Measurements from ENCODE around the gene HTT. TPM values are rescaled to one million over a fixed set of nuclear protein-coding genes. Genes with fewer than 3 reads are reported as not detected.

The HTT gene
- total RNA-seq, 3 donors from 2014 or later = 50.5 to 59.3 (median 51.5) TPM

DNA sequence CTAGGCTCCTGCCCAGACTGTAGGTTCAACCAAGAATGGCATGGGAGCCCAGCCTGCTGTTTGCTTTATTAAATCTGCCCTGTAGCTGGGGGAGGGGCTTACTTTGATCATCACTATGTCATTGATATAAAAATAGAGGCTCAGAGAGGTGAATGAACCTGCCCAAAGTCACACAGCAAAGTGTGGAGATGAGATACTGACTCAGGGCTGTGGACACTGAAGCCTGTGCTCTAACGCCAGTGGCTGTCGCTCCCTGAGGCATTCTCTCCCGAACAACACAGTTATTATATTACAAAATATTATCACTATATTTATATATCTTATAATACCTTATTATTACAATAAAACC is 178.0 kb downstream of the HTT start:
- Mint-ChIP-seq H3K9me3 (no peaks in the 10 kb centered on the region), H3K4me1 (ENCODE audit: low read depth) (no peaks in the 10 kb centered on the region), H3K4me3 (no peak overlapping the region), H3K36me3 (ENCODE audit: insufficient read depth) (no peaks in the 10 kb centered on the region), H3K27me3 (ENCODE audit: low read depth) (no peaks in the 10 kb centered on the region)
- DNase-seq = no peak
- ATAC-seq = no peak

- no peak overlapping the region for H3K4me3 Mint-ChIP-seq
- ATAC-seq (no peak), DNase-seq (peak; percentile 2)
- H3K9me3 Mint-ChIP-seq = no peaks in the 10 kb centered on the region
- H3K4me1 Mint-ChIP-seq (ENCODE audit: low read depth) = no peaks in the 10 kb centered on the region
- H3K27me3 Mint-ChIP-seq (ENCODE audit: low read depth) = no peaks in the 10 kb centered on the region
- H3K36me3 Mint-ChIP-seq (ENCODE audit: insufficient read depth) = no peaks in the 10 kb centered on the region
Observed at GRCh38 chr4:3252831-3253641, 178.6 kb downstream of the HTT start.

DNA sequence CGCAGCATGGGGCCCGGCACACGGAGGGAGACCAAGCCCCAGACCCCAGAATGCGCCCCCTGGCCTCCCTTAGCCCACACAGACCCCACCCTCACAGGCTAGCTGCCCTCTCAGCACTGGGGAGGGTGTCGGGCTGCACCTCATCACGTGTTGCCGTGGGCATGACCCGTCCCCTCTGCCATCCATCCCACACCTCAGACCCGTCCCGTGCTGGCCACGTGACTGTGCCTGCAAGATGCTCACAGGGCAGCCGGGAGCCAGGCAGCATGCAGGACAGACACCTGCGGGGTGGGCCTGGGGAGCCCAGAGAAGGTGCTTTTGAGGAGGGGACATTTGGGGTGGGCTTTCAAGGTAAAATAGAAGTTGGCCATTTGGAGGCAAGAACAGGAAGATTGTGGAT is 179.3 kb downstream of the HTT start:
- no peaks in the 10 kb centered on the region for H3K27me3 Mint-ChIP-seq (ENCODE audit: low read depth)
- ATAC-seq = no peak
- H3K4me1 Mint-ChIP-seq (ENCODE audit: low read depth) = no peaks in the 10 kb centered on the region
- H3K4me3 Mint-ChIP-seq = no peak overlapping the region
- DNase-seq = peak; percentile 1
- H3K9me3 Mint-ChIP-seq = no peaks in the 10 kb centered on the region
- H3K36me3 Mint-ChIP-seq (ENCODE audit: insufficient read depth) = no peaks in the 10 kb centered on the region

DNA sequence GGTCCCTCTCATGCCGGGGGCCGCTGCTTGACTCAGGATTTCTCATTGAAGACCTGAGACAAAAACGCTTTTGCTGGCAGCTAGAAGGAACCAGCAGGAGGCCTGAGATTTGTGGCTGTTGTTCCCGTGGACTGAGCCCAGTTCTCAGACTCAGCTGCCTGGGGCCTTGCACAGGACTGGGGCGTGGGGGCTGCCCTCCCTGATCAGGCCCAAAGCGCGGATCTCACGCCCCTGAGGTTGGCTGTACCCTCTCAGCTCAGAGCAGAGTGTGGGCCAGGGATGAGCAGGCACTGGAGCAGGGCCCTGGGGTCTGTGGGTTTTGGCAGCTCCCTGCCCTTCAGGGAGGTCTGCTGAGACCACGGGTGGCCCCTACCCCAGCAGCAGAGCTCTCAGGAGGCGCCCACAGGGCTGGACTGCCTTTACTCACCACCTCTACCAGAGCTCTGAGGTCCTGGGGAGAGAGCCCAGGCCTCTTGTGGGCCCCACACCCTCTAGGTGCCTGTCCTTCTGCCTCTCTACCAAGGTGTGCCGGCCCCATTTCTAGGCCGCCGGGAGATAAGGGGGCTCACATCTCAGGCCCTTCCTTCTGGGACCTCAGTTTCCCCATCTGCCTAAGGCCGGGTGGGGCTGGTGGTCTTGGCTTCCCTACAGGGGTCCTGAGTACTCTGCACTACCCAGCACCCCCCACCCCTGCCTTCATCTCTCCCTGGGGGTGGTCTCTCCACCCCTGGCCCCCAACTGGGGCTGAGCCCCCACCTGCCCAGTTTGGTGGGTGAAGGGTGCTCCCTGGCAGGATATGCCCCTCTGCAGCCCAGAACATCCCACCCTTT is 180.0 kb downstream of the HTT start:
- Mint-ChIP-seq H3K4me3 (no peak overlapping the region), H3K36me3 (ENCODE audit: insufficient read depth) (no peaks in the 10 kb centered on the region), H3K4me1 (ENCODE audit: low read depth) (no peaks in the 10 kb centered on the region), H3K27me3 (ENCODE audit: low read depth) (no peaks in the 10 kb centered on the region), H3K9me3 (no peaks in the 10 kb centered on the region)
- ATAC-seq = no peak
- DNase-seq = peak; percentile 1

- Mint-ChIP-seq H3K36me3 (ENCODE audit: insufficient read depth) (no peaks in the 10 kb centered on the region), H3K4me3 (no peak overlapping the region), H3K27me3 (ENCODE audit: low read depth) (no peaks in the 10 kb centered on the region), H3K9me3 (no peaks in the 10 kb centered on the region), H3K4me1 (ENCODE audit: low read depth) (no peaks in the 10 kb centered on the region)
- DNase-seq = no peak
- ATAC-seq = no peak
Observed at GRCh38 chr4:3255611-3256186, 181.2 kb downstream of the HTT start.

DNA sequence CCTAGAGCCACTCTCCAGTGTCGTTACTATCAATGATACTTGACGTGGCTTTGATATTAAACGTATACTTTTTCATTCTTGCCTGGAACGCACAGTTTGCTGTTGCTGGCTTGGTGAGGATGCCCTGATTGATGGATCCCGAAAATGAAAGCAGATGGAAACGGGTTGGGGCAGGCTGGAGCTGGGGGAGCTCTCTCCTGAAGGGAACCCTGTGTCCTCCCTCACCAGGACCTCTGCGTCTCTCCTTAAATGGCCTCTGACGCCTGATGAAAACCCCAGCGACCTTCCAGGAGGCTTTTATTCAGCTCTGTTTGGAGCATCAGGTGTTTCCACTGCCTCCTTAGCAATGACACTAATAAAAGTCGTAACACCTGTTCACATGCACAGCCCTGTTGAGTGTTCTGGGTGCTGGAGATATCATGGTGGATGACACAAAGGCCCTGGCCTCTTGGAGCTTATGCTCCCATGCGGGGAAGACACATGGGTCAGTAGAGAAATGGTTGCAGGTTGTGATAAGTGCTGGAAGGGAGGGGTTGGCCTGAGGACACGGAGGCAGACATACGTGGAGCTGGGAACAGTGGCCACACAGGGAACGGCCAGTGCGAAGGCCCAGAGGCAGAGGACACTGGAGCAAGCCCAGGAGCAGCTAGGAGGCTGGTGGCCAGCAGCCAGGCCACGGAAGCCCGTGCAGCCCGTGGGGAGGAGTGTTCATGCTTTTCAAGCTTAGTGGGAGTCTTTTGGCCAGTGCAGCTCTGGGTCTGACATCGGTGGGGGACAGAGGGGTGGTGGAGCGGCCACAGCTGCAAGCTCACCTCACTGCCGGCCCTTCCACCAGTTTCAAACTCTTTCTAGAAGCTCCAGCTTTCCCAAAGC is 182.0 kb downstream of the HTT start:
- H3K9me3 Mint-ChIP-seq = no peaks in the 10 kb centered on the region
- no peak for DNase-seq
- H3K27me3 Mint-ChIP-seq (ENCODE audit: low read depth) = no peaks in the 10 kb centered on the region
- ATAC-seq = no peak
- H3K4me3 Mint-ChIP-seq = no peak overlapping the region
- no peaks in the 10 kb centered on the region for H3K36me3 Mint-ChIP-seq (ENCODE audit: insufficient read depth)
- no peaks in the 10 kb centered on the region for H3K4me1 Mint-ChIP-seq (ENCODE audit: low read depth)

GRCh38 chr4:3257103-3257555 is 182.6 kb downstream of the HTT start:
- H3K9me3 Mint-ChIP-seq = no peaks in the 10 kb centered on the region
- no peak overlapping the region for H3K4me3 Mint-ChIP-seq
- H3K4me1 Mint-ChIP-seq (ENCODE audit: low read depth) = no peaks in the 10 kb centered on the region
- H3K27me3 Mint-ChIP-seq (ENCODE audit: low read depth) = no peaks in the 10 kb centered on the region
- H3K36me3 Mint-ChIP-seq (ENCODE audit: insufficient read depth) = no peaks in the 10 kb centered on the region
- no peak for ATAC-seq
- DNase-seq = no peak

- ATAC-seq = no peak
- no peak for DNase-seq
- no peaks in the 10 kb centered on the region for H3K27me3 Mint-ChIP-seq (ENCODE audit: low read depth)
- H3K9me3 Mint-ChIP-seq = no peaks in the 10 kb centered on the region
- H3K4me3 Mint-ChIP-seq = no peak overlapping the region
- no peaks in the 10 kb centered on the region for H3K4me1 Mint-ChIP-seq (ENCODE audit: low read depth)
- no peaks in the 10 kb centered on the region for H3K36me3 Mint-ChIP-seq (ENCODE audit: insufficient read depth)
Observed at GRCh38 chr4:3257556-3258482, 183.3 kb downstream of the HTT start.

DNA sequence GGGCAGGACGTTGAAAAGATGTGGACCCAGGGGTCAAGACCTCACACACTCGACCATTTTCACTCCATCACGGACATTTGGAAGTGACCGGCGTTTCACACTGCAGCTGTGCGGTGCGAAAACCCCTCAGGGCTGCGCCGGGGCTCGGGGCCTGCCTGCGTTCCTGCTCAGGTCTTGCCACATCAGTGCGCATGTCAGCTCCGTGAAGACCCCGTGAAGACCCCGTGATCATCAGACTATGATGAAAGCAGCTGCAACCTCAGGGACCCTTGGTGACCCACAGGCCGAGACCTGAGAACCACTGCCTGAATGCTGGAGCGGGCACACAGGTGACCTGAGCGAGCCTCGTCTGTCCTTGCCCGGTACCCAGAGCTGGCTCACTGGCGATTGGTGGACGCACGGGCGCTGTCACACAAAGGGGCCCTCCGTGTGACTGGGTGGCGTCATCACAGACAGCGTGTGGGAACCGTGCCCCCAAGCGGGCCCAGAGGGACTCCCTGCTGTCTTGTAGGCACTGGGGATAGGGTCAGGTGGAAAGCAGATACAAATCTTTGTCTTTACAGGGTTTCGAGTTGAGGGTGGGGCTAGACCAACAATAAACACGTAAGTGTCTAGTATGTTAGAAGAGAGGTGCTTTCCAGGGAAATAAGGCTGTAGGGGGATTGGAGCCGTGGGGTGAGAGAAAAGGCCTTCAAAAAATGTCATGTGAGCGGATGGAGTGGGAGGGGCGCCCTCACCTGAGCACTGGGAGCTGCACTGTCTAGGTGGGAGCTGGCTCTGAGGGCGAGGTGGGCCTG is 187.1 kb downstream of the HTT start:
- no peak for ATAC-seq
- Mint-ChIP-seq H3K36me3 (ENCODE audit: insufficient read depth) (no peaks in the 10 kb centered on the region), H3K9me3 (no peaks in the 10 kb centered on the region), H3K4me1 (ENCODE audit: low read depth) (no peaks in the 10 kb centered on the region), H3K27me3 (ENCODE audit: low read depth) (no peaks in the 10 kb centered on the region), H3K4me3 (no peak overlapping the region)
- DNase-seq = no peak

DNA sequence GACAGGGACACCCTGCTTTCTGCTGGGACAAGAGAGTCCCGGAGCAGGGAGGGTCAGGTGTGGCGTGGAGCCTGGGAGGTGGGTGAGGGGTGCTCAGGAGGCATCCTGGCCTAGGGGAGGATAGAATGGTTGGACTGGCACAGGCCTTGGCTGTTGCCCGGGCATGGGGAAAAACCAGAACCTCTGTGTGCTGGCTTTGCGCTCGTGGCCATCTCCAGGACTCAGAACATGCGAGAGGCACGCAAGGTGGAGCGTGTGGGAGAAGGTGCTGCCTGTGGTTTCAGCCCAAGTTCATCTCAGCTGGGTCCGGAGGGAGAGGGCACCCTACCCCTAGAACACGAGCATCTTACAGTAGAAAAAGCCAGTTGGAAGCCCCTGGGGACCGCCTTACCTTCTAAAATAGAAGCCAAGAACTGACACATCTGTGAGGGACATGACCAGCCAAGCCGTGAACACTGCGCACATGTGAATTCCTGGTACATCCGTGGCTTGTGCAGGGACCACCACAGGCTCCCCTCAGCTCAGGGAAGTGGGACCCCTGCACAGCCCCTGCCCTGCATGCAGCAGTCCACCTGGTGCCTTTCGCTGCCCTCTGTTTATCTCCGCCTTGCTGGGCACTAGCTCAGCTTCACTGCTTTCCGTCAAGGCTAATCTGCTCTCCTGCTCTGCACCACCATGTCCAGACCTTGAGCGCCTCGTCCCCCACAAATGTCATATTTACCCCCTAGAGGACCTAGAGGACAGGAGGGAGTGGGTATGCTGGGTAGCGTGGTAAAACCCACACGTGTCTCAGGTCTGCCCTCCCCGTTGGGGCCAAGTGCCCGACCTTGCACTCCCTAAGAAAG is 187.9 kb downstream of the HTT start:
- ATAC-seq (no peak), DNase-seq (no peak)
- H3K27me3 Mint-ChIP-seq (ENCODE audit: low read depth) = no peaks in the 10 kb centered on the region
- no peaks in the 10 kb centered on the region for H3K36me3 Mint-ChIP-seq (ENCODE audit: insufficient read depth)
- H3K4me1 Mint-ChIP-seq (ENCODE audit: low read depth) = no peaks in the 10 kb centered on the region
- no peaks in the 10 kb centered on the region for H3K9me3 Mint-ChIP-seq
- no peak overlapping the region for H3K4me3 Mint-ChIP-seq

- no peak for DNase-seq
- H3K9me3 Mint-ChIP-seq = no peaks in the 10 kb centered on the region
- H3K4me1 Mint-ChIP-seq (ENCODE audit: low read depth) = no peaks in the 10 kb centered on the region
Observed at GRCh38 chr4:3263053-3263875, 188.8 kb downstream of the HTT start.

More at GRCh38 chr4:3263053-3263875, 188.8 kb downstream of the HTT start:
- Mint-ChIP-seq H3K27me3 (ENCODE audit: low read depth) (no peaks in the 10 kb centered on the region), H3K4me3 (no peak overlapping the region), H3K36me3 (ENCODE audit: insufficient read depth) (no peaks in the 10 kb centered on the region)
- ATAC-seq = no peak
